ENCODE measurements around the gene ZBED6.

DNA sequence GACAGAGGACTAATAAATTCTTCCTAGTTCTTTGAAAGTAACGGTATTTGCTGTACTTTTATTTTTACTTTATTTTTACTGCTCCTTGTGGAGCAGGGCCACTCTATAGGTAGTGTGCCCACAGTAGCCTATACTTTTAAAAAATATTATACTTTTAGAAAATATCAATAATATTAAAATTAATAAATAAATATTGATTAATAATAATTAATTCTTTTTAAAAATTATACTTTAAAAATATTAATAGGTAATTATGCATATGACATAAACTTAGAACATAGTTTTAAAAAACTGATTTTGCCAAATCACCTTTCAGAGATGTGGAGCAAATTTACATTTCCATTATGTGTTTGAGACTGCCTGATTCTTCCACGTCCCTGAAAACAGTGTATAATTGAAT, 30.8 kb downstream of the ZBED6 start:
- TF ChIP-seq CTCF (IDR thresholded peaks at IDR 0.05; ENCODE audit: insufficient read depth, low read length) (no peak), POLR2AphosphoS5 (IDR thresholded peaks at IDR 0.05; ENCODE audit: low read depth) (no peak)

All from HL-60 (cell line).